Fibroblast of villous mesenchyme (primary cell): ENCODE data around the gene CHRM2. TPM values are rescaled to one million over a fixed set of nuclear protein-coding genes. Genes with fewer than 3 reads are reported as not detected.
A peak's percentile ranks its signal among the peaks of the same experiment; 100 is the strongest.

Experiments used
- DNase-seq: peaks from one replicate; pipeline ENCODE4 v3.0.0-alpha.2; 2010; ENCODE audit warnings: low read depth
- H3K4me3 ChIP-seq: 2 replicates; pipeline ENCODE4 v1.5.1; 2011; ENCODE audit warnings: low read depth, mild to moderate bottlenecking, low read length
- CTCF ChIP-seq: IDR thresholded peaks from 2 replicates; pipeline ENCODE4 v1.5.1; 2012; ENCODE audit warnings: low read depth, mild to moderate bottlenecking, low read length; ENCODE audit not compliant: insufficient read depth
- total RNA-seq: library from RNA; depleted of rRNA; stranded (reverse); fragments of >200 nt; gene quantifications from 2 replicates; pipeline ENCODE4 v1.2.3, GENCODE V29; 2012

The CHRM2 gene
- total RNA-seq, 1 donor: 28.9 TPM

GRCh38 chr7:136964347-136964746 is 95.9 kb downstream of the CHRM2 start:
- no peak for TF ChIP-seq CTCF
- H3K4me3 ChIP-seq: no peak overlapping the region
- DNase-seq: no peak

DNA sequence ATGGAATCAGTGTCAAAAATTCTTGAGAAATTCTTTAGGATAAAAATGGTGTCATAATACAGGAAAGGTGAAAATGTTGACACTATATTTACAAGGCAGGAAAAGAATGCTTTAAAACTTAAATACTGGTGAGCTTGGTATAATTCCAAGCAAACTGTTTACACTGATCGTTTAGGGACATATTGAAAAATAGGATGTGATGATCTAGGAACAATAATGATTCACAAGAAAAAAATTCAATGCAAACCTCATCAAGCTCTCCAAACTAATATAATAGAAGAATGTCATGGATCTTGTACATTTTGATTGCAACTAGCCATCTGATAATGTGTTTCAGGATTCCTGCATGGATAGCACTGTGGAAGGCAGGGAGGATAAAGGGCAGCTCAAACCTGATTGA is 98.4 kb downstream of the CHRM2 start:
- TF ChIP-seq CTCF: no peak

GRCh38 chr7:136969761-136970160 is 101.3 kb downstream of the CHRM2 start:
- H3K4me3 ChIP-seq: no peak overlapping the region
- TF ChIP-seq CTCF: no peak
- no peak for DNase-seq

More for the DNA sequence above, 98.4 kb downstream of the CHRM2 start:
- no peak for DNase-seq
- H3K4me3 ChIP-seq: no peak overlapping the region

GRCh38 chr7:136971776-136972175 is 103.3 kb downstream of the CHRM2 start:
- H3K4me3 ChIP-seq: no peak overlapping the region
- DNase-seq: no peak
- no peak for TF ChIP-seq CTCF

- H3K4me3 ChIP-seq: no peak overlapping the region
- no peak for TF ChIP-seq CTCF
- DNase-seq: peak; percentile 61
Observed at GRCh38 chr7:136976504-136977251, 108.2 kb downstream of the CHRM2 start.

GRCh38 chr7:136993377-136993776 is 124.9 kb downstream of the CHRM2 start:
- no peak for DNase-seq
- no peak for TF ChIP-seq CTCF
- no peak overlapping the region for H3K4me3 ChIP-seq

DNA sequence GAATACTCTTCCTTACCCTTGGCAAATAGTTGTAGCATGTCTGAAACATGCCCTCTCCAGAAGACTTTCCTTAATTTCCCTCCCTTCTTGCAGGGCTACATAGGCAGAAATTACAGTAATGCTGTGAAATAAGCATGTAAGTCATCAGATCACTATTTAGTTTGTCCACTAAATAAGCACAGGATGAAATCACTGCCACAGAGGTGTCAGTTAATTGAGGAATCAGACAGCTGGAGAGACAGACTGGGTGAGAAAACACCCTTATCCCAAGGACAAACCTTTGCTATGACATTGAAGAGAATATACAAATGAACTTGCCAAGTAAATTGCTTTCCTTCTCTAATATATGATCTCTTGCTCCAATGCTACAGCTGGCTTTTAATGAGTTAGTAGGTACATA is 129.3 kb downstream of the CHRM2 start:
- no peak for TF ChIP-seq CTCF
- no peak overlapping the region for H3K4me3 ChIP-seq
- no peak for DNase-seq
